HG03439 (cell line): ENCODE measurements around the gene CCDC33.

Source experiments
- ATAC-seq: cut with Tn5 transposase; IDR thresholded peaks from one replicate; pipeline ENCODE4 v1.9.1; 2021; ENCODE audit warnings: mild to moderate bottlenecking, moderate library complexity; ENCODE audit not compliant: unreplicated experiment

CCDC33 gene

DNA sequence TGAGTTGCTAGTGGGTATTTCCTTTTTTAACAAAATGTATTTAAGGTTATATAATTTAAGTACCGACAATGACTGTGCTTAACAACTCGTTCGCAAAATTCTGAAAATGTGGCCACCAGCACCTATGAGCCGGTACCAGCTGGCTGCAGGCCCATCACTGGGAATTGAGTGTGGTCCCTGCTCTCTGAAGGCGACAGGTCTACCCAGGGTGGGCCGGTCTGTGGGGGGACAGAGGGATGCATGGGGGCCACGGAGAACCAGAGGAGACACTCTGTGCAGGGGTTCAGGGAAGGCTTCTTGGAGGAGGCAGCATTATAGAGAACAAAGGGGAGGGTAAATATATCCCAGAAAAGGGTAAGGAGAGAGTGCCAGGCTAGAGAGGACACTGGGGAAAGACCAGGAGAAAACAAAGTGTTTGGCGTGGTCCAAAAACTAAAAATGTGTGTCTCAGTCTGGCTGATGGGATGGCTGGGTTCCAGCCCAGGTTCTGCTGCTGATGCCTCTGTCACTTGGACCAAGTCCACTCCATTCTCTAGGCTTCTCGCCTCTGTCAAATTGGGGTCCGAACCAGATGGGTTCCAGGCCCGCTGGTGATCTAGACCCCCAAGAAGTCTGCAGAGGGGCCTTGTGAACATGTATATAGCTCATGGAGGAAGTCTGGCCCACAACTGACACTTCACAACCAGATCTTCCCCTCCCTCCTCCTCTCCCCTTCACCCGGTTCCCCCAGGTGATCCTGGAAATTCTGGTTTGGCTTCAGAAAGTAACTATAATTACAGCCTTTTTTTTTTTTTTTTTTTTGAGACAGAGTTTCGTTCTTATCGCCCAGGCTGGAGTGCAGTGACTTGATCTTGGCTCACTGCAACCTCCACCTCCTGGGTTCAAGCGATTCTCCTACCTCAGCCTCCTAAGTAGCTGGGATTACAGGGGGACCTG lies 142.0 kb downstream of the CCDC33 start:
- ATAC-seq: no peak

DNA sequence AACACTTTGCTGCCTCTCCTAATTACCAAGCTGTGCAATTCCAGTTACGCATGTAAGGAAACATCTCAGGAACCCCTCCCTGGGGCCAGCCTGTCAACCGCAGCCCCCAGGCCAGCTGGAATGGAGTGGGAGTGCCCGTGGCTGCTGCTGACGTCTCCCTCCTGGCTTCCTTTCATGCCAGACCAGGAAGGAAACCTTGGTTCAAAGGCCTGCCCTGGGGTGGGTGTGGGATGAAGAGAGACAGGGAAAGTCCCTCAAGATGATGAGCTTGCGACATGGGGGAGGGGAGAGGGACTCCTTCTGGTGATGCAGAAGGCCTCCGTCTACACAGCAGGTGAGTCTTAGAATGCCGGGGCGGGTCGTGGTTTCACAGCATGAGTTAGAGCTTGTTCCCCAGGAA lies 142.7 kb downstream of the CCDC33 start:
- no peak for ATAC-seq

DNA sequence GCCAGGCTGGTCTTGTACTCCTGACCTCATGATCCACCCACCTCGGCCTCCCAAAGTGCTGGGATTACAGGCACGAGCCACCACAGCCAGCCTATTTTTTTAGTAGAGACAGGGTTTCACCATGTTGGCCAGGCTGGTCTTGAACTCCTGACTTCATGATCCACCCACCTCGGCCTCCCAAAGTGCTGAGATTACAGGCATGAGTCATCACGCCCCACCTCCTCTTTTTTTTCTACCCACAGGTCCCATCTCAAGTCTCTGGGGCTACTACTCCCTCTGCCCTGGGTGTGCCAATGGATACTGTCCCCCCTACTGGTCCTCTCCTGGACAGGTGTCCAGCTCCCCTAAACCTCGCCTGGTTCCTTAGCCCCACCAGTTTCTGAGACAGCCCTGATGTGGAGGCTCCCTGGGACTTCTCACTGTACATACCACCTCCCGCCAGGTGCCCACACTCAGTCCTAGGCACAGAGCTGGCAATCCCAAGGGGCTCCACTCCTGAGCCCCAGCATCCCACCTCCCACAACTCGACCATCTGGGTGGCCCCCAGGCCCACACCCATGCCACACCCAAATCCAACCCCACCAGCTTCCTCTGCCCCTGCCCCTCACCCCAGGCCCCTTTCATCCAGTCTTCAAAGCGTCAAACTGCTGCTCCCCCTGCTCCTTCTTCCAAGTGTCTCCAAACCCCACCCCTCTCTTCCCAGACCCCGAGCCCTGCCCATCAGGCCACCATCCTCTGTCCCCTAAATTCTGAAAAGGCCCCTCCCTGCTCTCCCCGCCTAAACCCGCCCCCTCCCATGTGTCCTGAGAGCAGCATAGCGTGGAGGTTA lies 144.4 kb downstream of the CCDC33 start:
- no peak for ATAC-seq

DNA sequence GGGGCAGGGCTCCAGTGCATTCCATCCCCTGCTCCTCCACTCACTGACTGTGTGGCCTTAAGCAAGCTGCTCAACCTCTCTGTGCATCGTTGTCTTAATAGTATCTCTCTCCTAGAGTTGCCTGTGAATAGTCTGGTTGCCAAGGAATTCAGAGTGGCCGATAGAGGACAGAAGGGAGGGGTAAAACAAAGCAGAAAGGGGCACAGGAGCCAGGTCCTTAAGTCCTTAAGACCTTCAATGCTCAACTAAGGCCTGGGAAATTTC lies 145.0 kb downstream of the CCDC33 start:
- ATAC-seq: no peak

DNA sequence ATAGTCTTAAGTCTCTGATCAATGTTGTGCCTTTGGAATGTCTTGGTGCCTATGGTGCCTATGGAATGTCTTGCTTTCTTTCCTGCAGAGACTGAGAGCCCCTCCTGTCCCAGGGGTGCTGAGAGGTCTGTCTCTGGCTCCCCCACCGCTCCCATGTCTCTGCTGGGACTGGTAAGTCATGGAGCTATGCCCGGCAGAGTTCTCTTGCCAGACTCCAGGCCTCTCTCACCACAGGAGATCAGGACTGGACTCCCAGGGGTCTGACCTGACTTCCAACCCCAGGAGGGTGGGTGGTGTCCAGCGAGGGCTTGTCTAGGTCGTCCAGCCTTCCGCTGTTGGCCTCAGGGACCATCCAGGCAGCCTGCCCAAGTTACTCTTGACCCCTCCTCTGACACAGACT lies 145.4 kb downstream of the CCDC33 start:
- ATAC-seq: no peak

DNA sequence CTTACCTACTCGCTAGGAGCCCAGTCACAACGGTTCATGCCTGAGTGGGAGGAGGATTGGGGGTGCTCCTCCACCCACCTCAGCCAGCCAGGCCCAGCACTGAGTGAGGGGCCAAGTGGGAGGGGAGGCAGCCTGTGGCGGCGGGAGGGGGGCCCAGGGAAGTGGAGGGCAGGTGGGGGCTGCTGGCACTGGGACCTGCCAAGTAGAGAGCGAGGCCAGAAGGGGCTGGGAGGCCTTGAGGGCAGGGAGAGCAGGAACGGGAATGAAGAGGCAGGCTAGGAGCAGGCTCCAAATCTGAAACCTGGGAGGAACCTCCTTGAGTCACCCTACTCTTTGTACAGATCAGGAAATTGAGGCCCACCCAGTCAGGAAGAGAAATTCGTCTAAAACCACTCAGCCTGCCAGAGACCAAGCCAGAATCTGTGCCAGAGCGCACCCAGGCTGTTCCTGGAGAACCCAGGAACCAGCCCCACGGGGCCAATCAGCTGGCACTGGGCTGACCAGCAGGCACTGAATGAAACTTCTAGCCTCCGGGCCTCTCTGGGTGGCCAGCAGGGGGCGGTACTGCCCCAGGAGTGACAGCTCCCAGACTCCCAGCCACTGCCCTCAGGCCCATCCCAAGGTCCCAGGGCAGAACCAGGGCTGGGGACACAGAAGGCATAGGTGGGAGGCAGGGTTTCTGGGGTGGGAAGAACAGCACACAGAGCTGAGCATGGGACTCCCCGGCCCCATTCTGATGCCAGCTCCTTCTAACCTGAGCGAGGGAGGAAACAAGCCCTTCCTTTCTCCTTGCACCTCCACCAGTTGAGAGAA lies 146.1 kb downstream of the CCDC33 start:
- no peak for ATAC-seq

DNA sequence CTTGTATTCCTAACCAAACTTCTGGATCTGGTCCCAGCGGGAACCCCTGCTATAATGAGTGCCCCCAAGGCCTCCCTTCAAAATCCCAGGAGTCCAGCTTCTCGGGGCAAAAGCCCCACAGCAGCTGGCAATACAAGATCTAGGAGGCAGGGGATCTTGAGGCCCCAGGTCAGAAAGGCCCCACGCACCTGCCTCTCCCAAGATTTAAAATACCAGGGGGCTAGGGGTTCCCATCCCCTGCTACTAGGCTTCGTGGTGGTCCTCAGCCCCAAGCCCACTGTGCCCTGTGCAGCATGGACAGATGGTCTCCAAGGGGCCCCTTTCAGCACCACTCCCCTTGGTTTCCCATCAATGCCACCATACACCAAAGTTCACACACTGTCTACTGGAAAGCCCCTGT lies 147.2 kb downstream of the CCDC33 start:
- peak; percentile 6 for ATAC-seq

DNA sequence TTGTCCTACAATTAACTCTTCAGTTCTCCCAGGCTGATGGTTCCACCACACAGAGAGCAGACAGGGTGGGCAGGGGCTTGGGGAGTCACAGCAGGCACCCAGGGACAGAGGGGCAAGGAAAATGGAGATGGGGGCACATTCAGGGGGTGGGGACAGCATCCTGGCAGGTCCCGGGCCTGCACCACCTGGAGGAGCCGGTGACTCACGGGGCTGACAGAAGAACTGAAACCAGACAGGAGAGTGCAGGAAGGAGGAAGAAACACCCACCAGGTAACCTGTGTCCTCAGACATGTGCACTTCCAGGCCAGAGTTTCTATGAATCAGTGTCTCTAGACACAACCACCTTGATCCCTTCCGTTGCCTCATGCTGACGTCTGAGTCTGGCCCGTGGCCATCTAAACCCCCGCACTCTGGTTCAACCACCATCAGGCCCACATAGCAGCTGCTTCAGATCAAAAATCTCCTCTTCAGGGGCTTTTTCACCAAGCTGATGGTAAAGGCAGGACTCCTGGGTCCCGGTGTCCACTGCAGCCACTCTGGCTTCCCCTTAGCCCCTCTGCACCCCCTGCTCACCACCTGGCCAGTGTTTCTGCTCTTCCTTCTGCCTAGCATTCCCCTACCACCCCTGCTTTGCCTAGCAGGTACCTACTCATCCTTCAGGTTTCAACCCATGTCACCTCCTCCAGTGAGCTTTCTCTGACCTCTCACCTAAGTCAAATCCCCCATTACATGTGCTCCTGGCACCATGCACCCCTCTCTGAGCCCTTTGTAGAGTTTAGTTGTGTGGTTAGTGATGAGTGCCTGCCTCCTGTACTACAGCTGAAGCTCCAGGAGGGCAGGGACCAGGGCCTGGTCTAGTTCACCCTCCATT lies 147.8 kb downstream of the CCDC33 start:
- ATAC-seq: peak; percentile 37

DNA sequence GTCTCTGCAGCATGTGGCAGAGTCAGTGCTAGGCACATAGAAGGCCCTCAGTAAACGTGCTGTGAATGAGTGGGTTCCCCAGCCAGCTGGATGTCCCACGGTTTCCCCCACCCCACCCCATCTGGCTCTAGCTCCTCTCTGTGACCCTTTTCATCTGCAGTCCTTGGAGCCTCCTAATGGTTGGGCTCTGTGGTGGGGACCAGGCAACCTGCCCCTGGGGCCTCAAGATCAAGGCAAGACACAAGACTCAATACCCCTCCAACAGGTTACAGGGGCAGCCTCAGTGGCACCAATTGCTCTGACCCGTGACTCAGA lies 148.4 kb downstream of the CCDC33 start:
- no peak for ATAC-seq

DNA sequence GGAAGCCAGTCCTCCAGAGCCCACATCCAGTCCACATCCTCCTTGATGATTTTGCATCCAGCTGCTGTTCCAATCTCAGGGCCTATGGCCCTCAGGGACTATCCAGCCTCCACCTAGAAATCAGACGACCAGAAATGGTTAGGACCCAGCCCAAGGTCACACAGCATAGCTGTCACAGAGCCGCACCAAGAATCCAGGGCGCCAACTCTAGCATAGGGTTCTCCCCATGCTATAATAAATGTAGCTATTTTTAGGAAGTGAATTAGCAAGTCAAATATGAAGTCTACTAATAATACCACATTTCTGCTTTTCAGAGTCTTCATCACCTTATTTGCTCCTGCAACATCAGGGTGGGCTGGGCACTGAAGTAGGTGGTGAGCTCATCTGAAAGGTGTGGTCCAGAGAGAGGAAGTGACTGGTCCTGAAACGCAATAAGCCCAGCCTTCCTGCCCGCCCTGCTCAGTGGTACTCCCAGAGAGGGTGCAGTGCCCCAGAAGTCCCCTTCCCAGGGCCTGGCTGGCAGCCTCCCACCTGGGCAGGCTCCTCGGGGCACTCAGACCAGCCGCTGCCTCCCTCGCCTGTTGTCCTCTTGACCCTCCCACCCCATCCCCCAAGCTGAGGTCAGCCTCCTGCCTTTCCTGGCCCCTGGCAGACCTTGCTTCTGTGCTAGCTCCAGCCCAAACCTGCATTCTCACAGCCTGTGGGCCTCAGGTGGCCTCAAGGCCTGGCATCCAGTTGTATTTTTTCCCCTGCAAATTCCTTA lies 148.9 kb downstream of the CCDC33 start:
- ATAC-seq: peak; percentile 55

DNA sequence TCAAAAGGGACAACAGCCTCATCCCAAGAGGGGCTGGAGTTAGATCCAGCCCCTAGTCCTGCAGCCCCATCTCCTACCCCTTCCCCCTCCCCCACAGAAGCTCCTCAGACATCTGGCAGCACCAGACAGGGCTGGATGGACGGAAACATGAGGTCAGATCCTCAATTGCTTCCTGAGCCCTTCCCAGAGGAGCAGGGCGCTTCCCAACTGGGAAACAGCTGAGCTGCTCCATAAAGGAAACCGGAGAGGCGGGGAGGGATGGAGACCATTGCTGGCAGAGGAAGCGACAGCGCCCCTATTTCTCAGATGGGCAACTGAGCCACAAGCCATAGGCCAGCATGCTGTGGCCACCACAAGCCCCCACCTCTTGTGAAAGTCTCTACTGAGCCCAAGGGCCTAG lies 149.6 kb downstream of the CCDC33 start:
- no peak for ATAC-seq
